ENCODE data around the gene DEGS2.

Gene DEGS2

GRCh38 chr14:100132161-100132902 is 27.1 kb downstream of the DEGS2 start:
- DNase-seq (ENCODE audit: low read depth, low spot score): no peak

GRCh38 chr14:100131181-100131580 is 28.3 kb downstream of the DEGS2 start:
- no peak for DNase-seq (ENCODE audit: low read depth, low spot score)

GRCh38 chr14:100130521-100130920 is 28.9 kb downstream of the DEGS2 start:
- no peak for DNase-seq (ENCODE audit: low read depth, low spot score)

GRCh38 chr14:100129161-100129589 is 30.3 kb downstream of the DEGS2 start:
- no peak for DNase-seq (ENCODE audit: low read depth, low spot score)

GRCh38 chr14:100128688-100129087 is 30.8 kb downstream of the DEGS2 start:
- DNase-seq (ENCODE audit: low read depth, low spot score): no peak

- DNase-seq (ENCODE audit: low read depth, low spot score): no peak
Observed at GRCh38 chr14:100127853-100128455, 31.5 kb downstream of the DEGS2 start.

GRCh38 chr14:100126401-100126800 is 33.0 kb downstream of the DEGS2 start:
- DNase-seq (ENCODE audit: low read depth, low spot score): no peak

GRCh38 chr14:100124551-100125088 is 34.8 kb downstream of the DEGS2 start:
- no peak for DNase-seq (ENCODE audit: low read depth, low spot score)

GRCh38 chr14:100123618-100124017 is 35.8 kb downstream of the DEGS2 start:
- no peak for DNase-seq (ENCODE audit: low read depth, low spot score)

- no peak for DNase-seq (ENCODE audit: low read depth, low spot score)
Observed at GRCh38 chr14:100122481-100123223, 36.8 kb downstream of the DEGS2 start.

- DNase-seq (ENCODE audit: low read depth, low spot score): no peak
Observed at GRCh38 chr14:100121643-100122480, 37.6 kb downstream of the DEGS2 start.

- no peak for DNase-seq (ENCODE audit: low read depth, low spot score)
Observed at GRCh38 chr14:100120522-100121269, 38.7 kb downstream of the DEGS2 start.

- no peak for DNase-seq (ENCODE audit: low read depth, low spot score)
Observed at GRCh38 chr14:100119251-100119650, 40.2 kb downstream of the DEGS2 start.

- DNase-seq (ENCODE audit: low read depth, low spot score): no peak
Observed at GRCh38 chr14:100118396-100119011, 40.9 kb downstream of the DEGS2 start.

- DNase-seq (ENCODE audit: low read depth, low spot score): no peak
Observed at GRCh38 chr14:100117633-100118395, 41.6 kb downstream of the DEGS2 start.

GRCh38 chr14:100117026-100117425 is 42.4 kb downstream of the DEGS2 start:
- no peak for DNase-seq (ENCODE audit: low read depth, low spot score)

GRCh38 chr14:100116134-100116533 is 43.3 kb downstream of the DEGS2 start:
- no peak for DNase-seq (ENCODE audit: low read depth, low spot score)

- DNase-seq (ENCODE audit: low read depth, low spot score): no peak
Observed at GRCh38 chr14:100115726-100116125, 43.7 kb downstream of the DEGS2 start.

- DNase-seq (ENCODE audit: low read depth, low spot score): no peak
Observed at GRCh38 chr14:100115236-100115635, 44.2 kb downstream of the DEGS2 start.
